Erythroblast (primary cell): Measurements from ENCODE around the gene GRK4.

Experiments
- GATA1 ChIP-seq: IDR thresholded peaks from 2 replicates; pipeline ENCODE4 v1.6.1; 2011; ENCODE audit warnings: low read depth, mild to moderate bottlenecking, control low read depth, low read length, moderate library complexity
- POLR2A ChIP-seq: IDR thresholded peaks from 2 replicates; pipeline ENCODE4 v1.6.1; 2011; ENCODE audit warnings: mild to moderate bottlenecking, low read length

DNA sequence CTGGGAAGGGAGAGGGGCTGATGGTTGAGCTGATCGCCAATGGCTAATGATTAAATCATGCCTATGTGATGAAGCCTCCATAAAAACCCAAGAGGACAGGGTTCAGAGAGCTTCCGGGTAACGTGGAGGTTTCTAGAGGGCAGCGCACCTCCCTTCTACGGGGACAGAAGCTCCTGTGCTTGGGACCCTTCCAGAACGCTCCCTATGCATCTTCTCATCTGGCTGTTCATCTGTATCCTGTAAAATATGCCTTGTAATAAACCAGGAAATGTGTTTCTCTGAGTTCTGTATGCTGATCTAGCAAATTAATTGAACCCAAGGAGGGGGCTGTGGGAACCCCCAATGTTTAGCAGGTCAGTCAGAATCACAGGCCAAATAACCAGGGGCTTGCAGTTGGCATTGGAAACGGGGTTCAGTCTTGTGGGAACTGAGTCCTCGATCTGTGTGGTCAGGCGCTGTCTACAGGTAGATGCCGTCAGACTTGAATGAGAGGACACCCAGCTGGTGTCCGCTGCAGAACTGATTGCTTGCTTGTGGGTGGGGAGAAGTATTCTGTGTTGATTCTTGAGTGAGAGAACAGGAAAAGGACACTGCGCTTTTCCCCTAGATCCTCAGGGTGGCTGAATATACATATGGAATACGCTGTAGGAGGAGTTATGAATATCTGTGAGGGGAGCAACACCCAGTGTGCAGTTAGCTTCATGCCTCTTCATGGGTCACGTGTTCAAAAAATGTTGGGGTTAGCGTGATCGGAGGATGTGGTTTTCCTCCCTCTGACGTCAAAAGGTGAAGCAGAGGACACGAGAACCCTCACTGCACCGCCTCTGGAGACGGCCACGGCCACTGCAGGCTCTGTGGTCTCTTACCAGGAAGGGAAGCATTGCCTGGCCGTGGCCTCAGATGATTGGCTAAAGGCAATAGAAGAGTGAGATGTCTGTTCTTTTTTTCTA, 81.8 kb downstream of the GRK4 start:
- TF ChIP-seq POLR2A (no peak), GATA1 (no peak)
